NCI-H2081 treated with DMSO at 0.1 percent for 48 hours (cell line): ENCODE results near the gene ATP13A3.
"Not testable (repeated sequence)": the region's sequence is repeated elsewhere in the genome, so short reads cannot be mapped to it uniquely, and the experiment has no call there.

Experiments used
- DNase-seq: peaks from one replicate; lab custom pipeline; 2025; lab: John Stamatoyannopoulos, UW

Gene ATP13A3

GRCh38 chr3:194499516-194499915 is 12.7 kb upstream of the ATP13A3 start:
- not testable (repeated sequence) for DNase-seq

DNA sequence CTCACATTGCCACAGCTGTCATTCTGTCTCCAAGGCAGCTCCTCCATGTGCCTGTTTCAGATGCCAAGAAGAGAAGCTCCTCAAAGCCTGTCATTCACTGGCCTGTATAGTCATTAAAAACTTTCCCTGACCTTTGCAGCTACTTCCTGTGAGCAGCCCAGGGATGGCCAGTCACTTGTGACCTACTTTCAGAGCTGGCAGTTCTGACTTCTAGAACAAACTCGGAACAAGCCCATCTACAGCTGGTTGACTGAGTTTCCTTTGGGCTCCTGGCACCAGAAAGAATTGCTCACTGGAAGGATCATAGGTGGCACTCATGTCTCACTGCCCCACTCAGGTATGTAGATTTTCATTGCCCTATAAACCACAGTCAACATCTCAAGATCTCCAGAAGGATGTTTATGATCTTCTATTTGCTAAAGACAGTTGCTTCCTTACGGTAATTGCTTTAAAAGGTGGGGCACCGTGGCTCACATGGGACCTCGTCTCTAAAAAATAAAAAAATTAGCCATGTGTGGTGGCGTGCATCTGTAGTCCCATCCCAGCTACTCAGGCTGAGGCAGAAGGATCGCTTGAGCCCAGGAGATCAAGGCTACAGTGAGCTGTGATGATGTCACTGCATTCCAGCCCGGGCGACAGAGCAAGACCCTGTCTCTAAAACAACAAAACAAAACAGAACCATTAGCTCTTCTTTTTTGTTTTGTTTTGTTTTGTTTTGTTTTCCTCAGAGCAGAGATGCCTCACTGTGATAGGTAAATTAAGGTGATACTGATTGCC is 11.2 kb upstream of the ATP13A3 start:
- no peak for DNase-seq

DNA sequence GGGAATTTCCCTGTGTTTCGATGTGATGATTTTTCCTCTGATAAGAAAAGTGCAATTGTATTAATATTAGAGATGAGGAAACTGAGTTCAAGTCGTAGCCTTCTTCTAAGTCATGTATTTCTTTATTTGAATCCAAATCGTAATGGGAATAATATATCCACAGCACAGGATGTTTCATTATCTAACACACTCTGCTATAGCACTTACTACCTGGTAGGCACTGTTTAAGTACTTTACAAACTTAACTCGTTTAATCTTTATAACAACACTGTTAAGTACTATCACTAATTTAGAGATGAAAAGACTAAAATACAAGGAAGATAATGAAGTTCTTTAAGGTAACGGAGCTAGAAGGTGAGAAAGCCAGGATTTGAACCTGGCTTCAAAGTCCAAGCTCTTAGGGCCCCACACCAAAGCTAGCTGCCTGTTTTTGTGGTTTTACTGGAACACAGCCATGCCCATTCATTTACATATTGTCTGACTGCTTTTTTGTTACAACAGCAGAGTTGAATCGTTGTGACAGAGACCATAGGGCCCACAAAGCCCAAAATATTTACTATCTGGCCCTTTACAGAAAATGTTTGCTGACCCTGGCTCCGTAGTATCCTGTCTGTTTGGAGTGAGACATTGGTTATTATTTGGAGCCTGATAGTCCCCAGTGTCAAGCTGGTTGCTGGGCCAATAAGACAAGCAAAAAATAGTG is 9.6 kb upstream of the ATP13A3 start:
- no peak for DNase-seq

GRCh38 chr3:194494951-194495374 is 8.2 kb upstream of the ATP13A3 start:
- DNase-seq: no peak

GRCh38 chr3:194493995-194494927 is 7.5 kb upstream of the ATP13A3 start:
- DNase-seq: not testable (repeated sequence)

GRCh38 chr3:194492001-194492400 is 5.2 kb upstream of the ATP13A3 start:
- no peak for DNase-seq

DNA sequence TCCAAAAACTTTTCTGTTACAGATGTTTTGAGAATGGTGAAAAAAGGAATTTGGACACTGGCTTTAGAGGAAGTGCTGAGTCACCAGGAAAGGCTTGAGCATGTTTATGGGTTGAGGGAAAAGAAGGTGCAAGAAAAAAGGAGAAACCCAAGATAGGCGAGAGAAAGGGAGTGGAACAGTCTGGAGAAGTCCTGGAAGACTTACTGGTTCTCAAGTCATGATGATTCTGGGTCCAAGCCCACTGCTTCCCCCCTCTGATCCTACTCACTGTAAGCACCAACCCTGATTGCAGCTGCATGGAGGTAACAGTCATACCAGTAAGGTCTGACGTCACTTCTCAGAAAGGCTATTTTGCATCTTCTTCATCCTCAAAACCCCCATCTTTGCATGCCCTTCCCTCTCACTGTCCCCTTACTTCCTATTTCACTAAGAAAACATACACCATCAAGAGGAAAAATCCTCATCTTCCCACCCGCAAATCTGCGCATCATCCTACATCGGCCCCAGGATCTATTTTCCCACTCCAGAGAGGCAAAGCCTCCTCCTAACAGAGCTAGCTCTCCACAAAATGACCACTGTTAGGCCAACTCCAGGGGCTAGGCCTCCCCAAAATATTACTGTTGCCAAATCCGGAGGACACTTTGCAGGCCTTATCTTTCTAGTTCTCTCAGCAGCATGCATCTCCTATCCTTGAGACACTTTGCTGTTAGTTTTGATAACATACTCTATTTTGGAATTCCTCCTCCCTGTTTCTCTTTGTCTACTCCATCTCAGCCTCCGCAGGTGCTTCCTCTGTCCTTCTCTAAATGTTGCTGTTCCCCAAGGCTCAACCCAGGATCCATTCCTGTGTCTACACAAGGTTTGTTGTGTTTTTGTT is 3.2 kb upstream of the ATP13A3 start:
- no peak for DNase-seq

DNA sequence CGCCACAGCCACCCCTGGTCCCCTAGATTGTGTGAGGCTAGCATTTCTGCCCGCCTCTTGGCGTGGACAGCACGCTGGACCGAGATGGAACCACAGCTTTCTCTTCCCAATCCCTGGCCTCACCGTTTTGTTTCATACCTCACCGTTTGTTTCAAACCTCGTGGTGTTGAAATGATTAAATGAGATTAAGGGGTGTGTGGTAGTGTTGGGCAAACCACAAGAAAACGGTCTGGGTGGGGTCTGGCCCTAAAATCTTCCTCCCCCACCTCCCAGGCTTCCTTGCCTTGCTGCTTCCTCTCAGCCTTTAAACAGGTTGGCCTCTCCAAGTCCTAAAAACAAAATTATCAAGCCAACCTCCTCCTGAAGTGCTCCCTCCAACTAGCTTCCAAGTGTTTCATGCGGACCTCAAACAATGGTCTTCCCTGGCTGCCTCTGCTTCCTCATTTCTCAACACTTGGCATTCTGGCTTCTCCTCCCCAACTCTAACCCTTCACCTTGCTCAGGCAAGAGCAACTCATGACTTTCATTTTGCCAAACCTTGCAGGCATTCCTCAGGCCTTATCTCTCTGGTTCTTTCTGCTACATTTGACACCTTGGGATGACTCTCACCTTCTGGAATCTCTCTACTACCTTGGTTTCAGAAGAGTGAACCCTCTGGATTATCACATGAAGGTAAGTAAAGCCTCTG is 1.4 kb upstream of the ATP13A3 start:
- no peak for DNase-seq

- DNase-seq: peak; percentile 84
Measured at GRCh38 chr3:194487289-194488054, 670 bp upstream of the ATP13A3 start.

GRCh38 chr3:194485881-194486539 is 792 bp downstream of the ATP13A3 start:
- no peak for DNase-seq

- DNase-seq: no peak
Measured at GRCh38 chr3:194485468-194485880, 1.3 kb downstream of the ATP13A3 start.

DNA sequence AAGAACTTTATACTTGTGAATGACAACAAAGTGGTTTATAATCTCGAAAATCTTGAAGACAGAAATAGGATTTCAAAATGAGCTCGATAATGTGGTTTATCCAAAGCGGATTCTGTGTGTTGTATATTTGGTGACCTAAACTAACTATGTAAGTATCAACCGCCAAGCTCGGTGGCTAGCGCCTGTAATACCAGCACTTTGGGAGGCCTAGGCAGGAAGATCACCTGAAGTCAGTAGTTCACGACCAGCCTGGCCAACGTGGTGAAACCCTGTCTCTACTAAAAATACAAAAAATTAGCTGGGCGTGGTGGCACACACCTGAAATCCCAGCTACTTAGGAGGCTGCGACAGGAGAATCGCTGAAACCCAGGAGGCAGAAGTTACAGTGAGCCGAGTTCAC is 2.2 kb downstream of the ATP13A3 start:
- DNase-seq: no peak

DNA sequence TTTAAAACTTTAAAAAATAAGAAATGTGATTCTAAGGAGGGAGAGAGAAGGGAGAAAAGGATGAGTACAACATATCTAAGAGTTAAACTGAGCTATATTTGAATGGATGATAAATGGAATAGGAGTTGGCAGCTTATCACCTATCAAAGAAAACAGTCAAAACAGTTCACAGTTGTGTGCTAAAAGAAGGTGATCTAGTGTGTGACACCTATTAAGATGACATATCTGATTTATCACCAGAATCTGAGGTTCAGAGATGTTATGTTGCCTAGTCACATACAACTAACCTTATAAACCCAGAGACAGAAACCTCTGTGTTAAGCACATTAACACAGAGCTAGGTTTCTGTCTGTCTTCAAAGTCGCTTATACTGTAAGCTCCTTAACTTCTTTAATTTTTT is 3.0 kb downstream of the ATP13A3 start:
- DNase-seq: no peak

- not testable (repeated sequence) for DNase-seq
Measured at GRCh38 chr3:194482830-194483229, 4.0 kb downstream of the ATP13A3 start.

DNA sequence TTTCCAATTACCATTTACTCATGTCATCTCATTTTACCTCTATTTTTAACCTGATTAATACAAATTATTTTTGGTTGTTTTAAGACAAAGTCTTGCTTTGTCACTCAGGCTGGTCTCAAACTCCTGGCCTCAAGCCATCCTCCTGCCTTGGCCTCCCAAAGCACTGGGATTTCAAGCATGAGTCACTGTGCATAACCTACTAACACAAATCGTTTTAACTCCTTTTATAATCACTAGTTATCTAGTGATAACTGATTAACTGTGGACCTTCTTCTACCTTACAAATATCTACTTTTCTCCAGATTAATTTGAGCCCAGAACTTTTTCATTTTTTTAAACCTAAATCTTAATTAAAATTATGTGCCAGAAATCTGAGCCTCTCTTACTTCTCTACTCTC is 4.6 kb downstream of the ATP13A3 start:
- no peak for DNase-seq

DNA sequence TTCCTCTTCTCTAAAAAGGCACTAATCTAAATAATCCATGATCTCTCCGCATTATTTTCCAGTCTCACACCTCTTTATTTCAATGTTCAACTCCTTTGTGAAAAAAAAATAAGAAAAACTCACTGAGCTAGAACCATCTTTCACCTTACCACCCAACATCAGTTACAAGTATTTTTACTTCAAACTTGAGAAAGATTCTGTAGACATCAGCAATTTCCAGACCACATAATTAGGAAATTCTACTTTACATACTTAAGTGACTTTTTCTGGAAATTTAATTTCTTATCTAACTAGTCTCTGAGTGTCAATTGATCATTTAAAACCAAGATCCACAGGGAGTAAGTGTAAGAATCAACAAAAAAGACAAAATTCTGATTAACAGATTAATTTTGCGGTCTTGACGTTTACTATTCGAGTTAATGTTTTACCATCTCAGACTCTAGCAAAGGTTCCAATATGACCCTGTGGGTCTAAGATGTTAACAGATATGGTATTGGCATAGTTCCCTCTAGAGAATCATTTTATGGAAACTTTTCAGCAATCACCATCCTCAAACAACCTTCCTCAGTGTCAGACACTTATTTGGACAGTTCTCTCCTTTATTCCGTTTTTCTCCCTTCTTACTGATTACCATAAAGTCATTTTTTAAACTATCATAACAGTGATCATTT is 5.1 kb downstream of the ATP13A3 start:
- no peak for DNase-seq

GRCh38 chr3:194481103-194481502 is 5.7 kb downstream of the ATP13A3 start:
- no peak for DNase-seq

GRCh38 chr3:194476784-194477183 is 10.0 kb downstream of the ATP13A3 start:
- no peak for DNase-seq

- no peak for DNase-seq
Measured at GRCh38 chr3:194475978-194476377, 10.8 kb downstream of the ATP13A3 start.
